Heart right ventricle (tissue), 16 donors: Measurements from ENCODE around the gene GALNT4. TPM values are rescaled to one million over a fixed set of nuclear protein-coding genes. Genes with fewer than 3 reads are reported as not detected.

ENCODE experiments used
- ATAC-seq, 8 donors: fragments of 200-7000 bp; cut with Tn5 transposase; one replicate each; pipeline ENCODE4 v1.9.1; 2020; ENCODE audit warnings: mild to moderate bottlenecking in 8 of 8, moderate library complexity in 8 of 8, moderate number of reproducible peaks in 1 of 8
- DNase-seq, 2 donors: peaks; one replicate each; pipeline ENCODE4 v3.0.0-alpha.2; 2020
- H3K27ac ChIP-seq, 10 donors: fragments of 200-600 bp; sonication (generic) in 2 of 10; one replicate each; pipeline versions ENCODE4 v1.5.0 to v1.8.0; 2020 to 2022; ENCODE audit warnings: mild to moderate bottlenecking in 3 of 10
- H3K27me3 ChIP-seq, 7 donors: fragments of 200-600 bp; one replicate each; pipeline ENCODE4 v1.8.0; 2021 to 2022; ENCODE audit warnings: mild to moderate bottlenecking in 2 of 7
- H3K36me3 ChIP-seq, 9 donors: fragments of 200-600 bp; sonication (generic) in 1 of 9; one replicate each; pipeline versions ENCODE4 v1.5.0 to v1.8.0; 2020 to 2022; ENCODE audit warnings: mild to moderate bottlenecking in 2 of 9
- H3K4me1 ChIP-seq, 9 donors: fragments of 200-600 bp; sonication (generic) in 1 of 9; one replicate each; pipeline versions ENCODE4 v1.5.0 to v1.8.0; 2020 to 2022; ENCODE audit warnings: mild to moderate bottlenecking in 4 of 9
- H3K4me3 ChIP-seq, 10 donors: fragments of 200-600 bp; sonication (generic) in 2 of 10; one replicate each; pipeline versions ENCODE4 v1.5.0 to v1.8.0; 2020 to 2022; ENCODE audit warnings: mild to moderate bottlenecking in 7 of 10, moderate library complexity in 2 of 10
- H3K9me3 ChIP-seq, 11 donors: fragments of 200-600 bp in 10 of 11; sonication (generic) in 2 of 11; one replicate each; pipeline versions ENCODE4 v1.5.0 to v1.8.0; 2013 to 2022; ENCODE audit warnings: mild to moderate bottlenecking in 2 of 11, control low read depth in 1 of 11, moderate library complexity in 1 of 11
- CTCF ChIP-seq, 9 donors: fragments of 200-600 bp; sonication (generic) in 2 of 9; IDR thresholded peaks; one replicate each; pipeline versions ENCODE4 v1.5.0 to v1.8.0; 2021 to 2022; ENCODE audit warnings: antibody characterized with exemption in 9 of 9, mild to moderate bottlenecking in 5 of 9, moderate library complexity in 1 of 9
- WGBS, 2 donors: extraction: QIAGEN DNeasy Blood & Tissue Kit; methylation state at CpG; one replicate each; pipeline ENCODE4 v1.1.7; 2013; ENCODE audit warnings: inconsistent platforms in 1 of 2; 5-methylcytosine and 5-hydroxymethylcytosine counted together
- intact Hi-C, 10 donors: fragments of 100-400 bp; cut with DNase I; formaldehyde crosslinking; loops; one replicate each; pipeline versions ENCODE4 v1.11.1 to v1.14.2; 2022
- polyA plus RNA-seq, 2 donors: library from polyadenylated mRNA; stranded (reverse); fragments of 200-250 nt; gene quantifications; one replicate each; pipeline ENCODE4 v1.2.3, GENCODE V29; 2013
- total RNA-seq, 10 donors: library from RNA; stranded (reverse); fragmentation: NEBNext Ultra II Directional in 3 of 10; extraction: Animal tissue kit (Norgen Biotek cat#: 25700) in 3 of 10; gene quantifications; one replicate each; pipeline versions ENCODE4 v1.2.1 to v1.2.4, GENCODE V29; 2021 to 2023
- donor health status: Arrhythmogenic right ventricular cardiomyopathy.
- donor health status: ischemic (EF 13 %, LVEDD 7.1; RV severe dilation, severe dysfunction).
- donor health status: healthy with polysubstance abuse.
- donor health status: DM: no; HTN: yes; CAD: no.
- donor health status: DM: no; HTN: no; CAD: no.
- donor health status: ischemic (EF 25% LVEDD 6.9; RV normal size, moderate dysfunction).
- donor health status: ischemic (EF 25% LVEDD 5.7; RV mildly dilated, moderate dysfunction).
- donor health status: healthy.
- donor health status: DM: yes; HTN: yes; CAD: no.
- donor health status: Ischemic cardiomyopathy.
- donor health status: ischemic (EF 35%, LVEDD 5.7; RV mildly dilated, moderate dysfunction).
- donor health status: nonischemic (EF 11% LVEDD 7.7; RV severe dilation, severe dysfunction).
- donor health status: DM: yes; HTN: yes; CAD: no.
- donor health status: PGD.
- donor health status: ischemic (EF 29% LVEDD 5.4; RV normal size, mild dysfunction).
- donor health status: nonischemic (EF 23%, LVEDD 6.1; RV moderate dilation, normal function).

The GALNT4 gene
- total and polyA plus RNA-seq, 12 donors = 1.2 to 3.8 (median 2.1) TPM

GRCh38 chr12:89490922-89491321 is 33.7 kb downstream of the GALNT4 start:
- Histone ChIP-seq H3K27me3 (no peaks in the 10 kb centered on the region), H3K9me3 (no peaks in the 10 kb centered on the region), H3K4me1 (no peaks in the 10 kb centered on the region), H3K4me3 (no peak overlapping the region), H3K27ac (no peak overlapping the region), H3K36me3 (peaks cover 0 to 53% (median 4%) of the 10 kb centered on the region in 9 donors)
- WGBS, 2 donors = 93 to 97% methylated on average over 1 of the region's 1 CpG
- no peak for TF ChIP-seq CTCF (IDR thresholded peaks at IDR 0.05)
- ATAC-seq = no peak
- intact Hi-C loops = no loop called here
- no peak for DNase-seq

GRCh38 chr12:89486264-89486663 is 38.3 kb downstream of the GALNT4 start:
- Histone ChIP-seq H3K27me3 (no peaks in the 10 kb centered on the region), H3K4me1 (peaks cover 0 to 2% (median 0%) of the 10 kb centered on the region in 9 donors), H3K36me3 (peaks cover 0 to 56% (median 8%) of the 10 kb centered on the region in 9 donors), H3K27ac (no peak overlapping the region), H3K9me3 (no peaks in the 10 kb centered on the region), H3K4me3 (no peak overlapping the region)
- 93 to 94% methylated on average over 2 of the region's 2 CpGs for WGBS, 2 donors
- ATAC-seq (no peak), DNase-seq (no peak)
- TF ChIP-seq CTCF (IDR thresholded peaks at IDR 0.05) = no peak
- intact Hi-C loops = no loop called here

GRCh38 chr12:89484470-89484869 is 40.1 kb downstream of the GALNT4 start:
- Histone ChIP-seq H3K9me3 (no peaks in the 10 kb centered on the region), H3K4me1 (peaks cover 0 to 4% (median 0%) of the 10 kb centered on the region in 9 donors), H3K36me3 (peaks cover 0 to 40% (median 5%) of the 10 kb centered on the region in 9 donors), H3K27me3 (no peaks in the 10 kb centered on the region), H3K4me3 (no peak overlapping the region), H3K27ac (no peak overlapping the region)
- intact Hi-C loops = no loop called here
- 92 to 95% methylated on average over 1 of the region's 1 CpG for WGBS, 2 donors
- no peak for DNase-seq
- no peak for ATAC-seq
- no peak for TF ChIP-seq CTCF (IDR thresholded peaks at IDR 0.05)

GRCh38 chr12:89481213-89481914 is 43.2 kb downstream of the GALNT4 start:
- Histone ChIP-seq H3K9me3 (no peaks in the 10 kb centered on the region), H3K4me1 (peaks cover 0 to 5% (median 0%) of the 10 kb centered on the region in 9 donors), H3K36me3 (peaks cover 0 to 17% (median 0%) of the 10 kb centered on the region in 9 donors), H3K27ac (no peak overlapping the region), H3K27me3 (no peaks in the 10 kb centered on the region), H3K4me3 (no peak overlapping the region)
- intact Hi-C loops = no loop called here
- DNase-seq (no peak), ATAC-seq (no peak)
- no peak for TF ChIP-seq CTCF (IDR thresholded peaks at IDR 0.05)
- WGBS, 2 donors = 79% methylated on average over 2 of the region's 2 CpGs
